HG02798 (cell line): Measurements from ENCODE around the gene OXGR1.
A peak's percentile ranks its signal among the peaks of the same experiment; 100 is the strongest.
"Not testable (repeated sequence)": the region's sequence is repeated elsewhere in the genome, so short reads cannot be mapped to it uniquely, and the experiment has no call there.

Experiments used
- ATAC-seq: cut with Tn5 transposase; IDR thresholded peaks from one replicate; pipeline ENCODE4 v1.9.1; 2021; ENCODE audit warnings: mild to moderate bottlenecking; ENCODE audit not compliant: unreplicated experiment, poor library complexity

OXGR1 gene

GRCh38 chr13:97008643-97009042 is 14.4 kb upstream of the OXGR1 start:
- no peak for ATAC-seq

GRCh38 chr13:97005625-97006262 is 11.5 kb upstream of the OXGR1 start:
- ATAC-seq, result no peak

- ATAC-seq, result no peak
Measured at GRCh38 chr13:97004886-97005285, 10.6 kb upstream of the OXGR1 start.

GRCh38 chr13:97004096-97004876 is 10.0 kb upstream of the OXGR1 start:
- ATAC-seq, result no peak

- no peak for ATAC-seq
Measured at GRCh38 chr13:97003071-97003470, 8.8 kb upstream of the OXGR1 start.

GRCh38 chr13:97002581-97002980 is 8.3 kb upstream of the OXGR1 start:
- no peak for ATAC-seq

GRCh38 chr13:97001636-97002035 is 7.4 kb upstream of the OXGR1 start:
- ATAC-seq, result no peak

- no peak for ATAC-seq
Measured at GRCh38 chr13:97000295-97000925, 6.1 kb upstream of the OXGR1 start.

GRCh38 chr13:96999091-96999490 is 4.8 kb upstream of the OXGR1 start:
- no peak for ATAC-seq

- ATAC-seq, result no peak
Measured at GRCh38 chr13:96998051-96998450, 3.8 kb upstream of the OXGR1 start.

GRCh38 chr13:96996886-96997285 is 2.6 kb upstream of the OXGR1 start:
- no peak for ATAC-seq

- no peak for ATAC-seq
Measured at GRCh38 chr13:96996107-96996506, 1.8 kb upstream of the OXGR1 start.

- ATAC-seq, result no peak
Measured at GRCh38 chr13:96994858-96995243, 575 bp upstream of the OXGR1 start.

- no peak for ATAC-seq
Measured at GRCh38 chr13:96993634-96994016, 651 bp downstream of the OXGR1 start.

GRCh38 chr13:96992633-96993032 is 1.6 kb downstream of the OXGR1 start:
- no peak for ATAC-seq

- no peak for ATAC-seq
Measured at GRCh38 chr13:96991072-96991471, 3.2 kb downstream of the OXGR1 start.

- no peak for ATAC-seq
Measured at GRCh38 chr13:96988441-96988840, 5.8 kb downstream of the OXGR1 start.

- peak; percentile 93 for ATAC-seq
Measured at GRCh38 chr13:96984051-96984508, 10.2 kb downstream of the OXGR1 start.

GRCh38 chr13:96982672-96983071 is 11.6 kb downstream of the OXGR1 start:
- ATAC-seq, result no peak

GRCh38 chr13:96979861-96980260 is 14.4 kb downstream of the OXGR1 start:
- ATAC-seq, result not testable (repeated sequence)

GRCh38 chr13:96968027-96968426 is 26.2 kb downstream of the OXGR1 start:
- ATAC-seq, result no peak
